ENCODE data around the gene FANK1.
"Not testable (repeated sequence)": the region's sequence is repeated elsewhere in the genome, so short reads cannot be mapped to it uniquely, and the experiment has no call there.

FANK1 gene

DNA sequence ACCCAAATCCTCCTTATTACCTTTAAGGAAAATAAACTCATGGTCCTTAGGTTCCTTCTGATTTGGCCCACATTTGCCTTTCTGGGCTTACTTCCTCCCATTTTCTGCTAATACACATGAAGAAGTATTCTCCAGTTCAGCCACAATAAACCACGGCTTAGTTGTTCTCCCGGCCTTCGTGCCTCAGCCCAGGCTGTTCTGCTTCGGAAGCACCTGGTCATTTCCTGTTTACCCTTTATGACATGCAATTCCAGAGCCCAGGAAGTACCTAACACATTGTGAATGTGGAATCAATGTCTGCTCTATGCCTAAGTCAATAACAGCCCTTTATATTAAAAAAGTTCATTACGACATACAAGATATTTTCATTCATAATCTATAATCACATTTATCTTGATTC lies 4.0 kb upstream of the FANK1 start:
- not testable (repeated sequence) for DNase-seq

- DNase-seq, result not testable (repeated sequence)
Observed at GRCh38 chr10:125894176-125894575, 2.2 kb upstream of the FANK1 start.

DNA sequence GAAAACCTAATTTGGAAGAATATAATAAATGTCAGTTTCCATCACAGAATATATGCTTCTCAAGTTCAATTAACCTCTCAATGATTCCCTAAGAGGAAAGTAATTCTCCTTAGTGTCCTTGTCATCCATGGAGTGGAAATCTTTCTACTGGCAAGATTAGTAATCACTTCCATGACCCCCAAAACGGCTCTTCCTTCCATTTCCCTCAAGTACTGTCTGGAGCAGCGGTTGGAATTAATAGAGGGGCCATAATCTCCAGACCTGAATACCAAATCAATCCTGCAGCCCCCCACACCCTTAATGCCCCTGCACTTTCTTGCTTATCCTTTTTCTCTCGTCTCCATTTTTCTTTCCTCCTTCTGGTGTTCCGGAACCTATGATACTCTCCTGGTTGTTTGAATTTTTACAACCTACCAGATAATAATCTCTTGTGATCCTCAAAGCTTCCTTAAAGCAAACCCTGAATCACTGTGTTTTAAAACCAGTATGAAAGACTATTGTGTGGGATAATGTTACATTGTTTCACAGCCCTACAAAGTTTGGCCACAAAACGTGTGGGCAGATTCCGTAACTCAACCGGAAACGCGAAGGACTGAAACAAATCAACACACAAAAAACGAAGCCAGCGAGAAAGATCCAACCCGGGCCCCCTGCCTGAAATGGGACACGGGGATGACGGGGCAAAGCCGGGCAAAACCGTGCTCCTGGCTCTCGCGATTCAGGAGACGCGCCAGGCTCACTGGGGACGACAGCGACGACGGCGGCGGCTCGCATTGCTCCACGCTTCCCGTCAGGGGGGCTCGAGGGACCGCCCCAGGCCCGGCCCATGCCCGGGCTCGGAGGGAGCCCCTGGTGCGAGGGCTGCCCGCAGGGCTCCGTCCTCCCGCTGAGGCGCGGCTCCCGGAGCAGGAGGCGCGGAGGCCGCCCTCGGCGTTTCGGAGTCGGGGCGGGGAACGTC lies 955 bp upstream of the FANK1 start:
- peak; percentile 9 to 77 (median 36) for DNase-seq

DNA sequence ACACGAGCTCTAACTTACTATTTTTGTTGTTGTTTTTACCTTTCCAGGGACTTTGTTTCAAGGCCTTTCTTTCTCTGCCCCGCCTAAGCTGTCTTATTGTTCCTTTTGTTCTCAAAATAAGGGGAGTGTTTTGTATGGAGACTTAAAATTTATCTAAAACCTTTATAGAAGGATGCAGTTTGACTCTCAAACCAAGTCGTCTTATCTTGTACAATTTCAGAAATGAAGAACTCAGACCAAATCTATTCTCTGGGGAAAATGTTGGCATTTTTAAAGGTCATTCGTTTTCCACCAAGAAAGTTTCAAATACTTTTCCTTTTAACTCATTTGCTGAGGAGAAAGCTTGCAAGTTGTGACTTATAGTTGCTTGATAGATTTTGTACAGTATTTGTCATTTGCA lies 953 bp downstream of the FANK1 start:
- DNase-seq, result not testable (repeated sequence)

- DNase-seq, result not testable (repeated sequence)
Observed at GRCh38 chr10:125900963-125901362, 4.6 kb downstream of the FANK1 start.

DNA sequence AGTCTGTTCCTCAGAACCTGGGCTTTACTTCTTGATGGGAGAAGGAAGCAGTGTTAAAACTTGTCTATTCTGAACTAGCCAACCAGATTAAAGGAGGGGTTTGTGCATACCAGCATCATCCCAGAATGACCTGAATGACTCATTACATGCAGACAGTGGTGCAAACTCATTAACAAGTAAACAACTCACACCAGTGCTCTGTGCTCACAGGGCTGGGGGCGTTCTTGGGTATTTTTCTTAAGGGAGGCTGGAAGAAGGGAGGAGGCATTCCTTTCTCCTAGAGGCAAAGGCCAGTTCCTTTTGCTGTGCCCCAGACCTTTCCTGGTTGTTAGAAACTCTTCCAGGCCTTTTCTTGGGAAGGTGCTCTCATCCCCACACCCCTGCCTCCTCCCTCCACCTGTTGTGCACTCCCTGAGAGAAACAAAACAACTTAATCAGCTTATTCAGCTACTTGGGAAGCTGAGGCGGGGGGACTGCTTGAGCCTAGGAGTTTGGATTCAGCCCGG lies 6.8 kb downstream of the FANK1 start:
- not testable (repeated sequence) for DNase-seq

DNA sequence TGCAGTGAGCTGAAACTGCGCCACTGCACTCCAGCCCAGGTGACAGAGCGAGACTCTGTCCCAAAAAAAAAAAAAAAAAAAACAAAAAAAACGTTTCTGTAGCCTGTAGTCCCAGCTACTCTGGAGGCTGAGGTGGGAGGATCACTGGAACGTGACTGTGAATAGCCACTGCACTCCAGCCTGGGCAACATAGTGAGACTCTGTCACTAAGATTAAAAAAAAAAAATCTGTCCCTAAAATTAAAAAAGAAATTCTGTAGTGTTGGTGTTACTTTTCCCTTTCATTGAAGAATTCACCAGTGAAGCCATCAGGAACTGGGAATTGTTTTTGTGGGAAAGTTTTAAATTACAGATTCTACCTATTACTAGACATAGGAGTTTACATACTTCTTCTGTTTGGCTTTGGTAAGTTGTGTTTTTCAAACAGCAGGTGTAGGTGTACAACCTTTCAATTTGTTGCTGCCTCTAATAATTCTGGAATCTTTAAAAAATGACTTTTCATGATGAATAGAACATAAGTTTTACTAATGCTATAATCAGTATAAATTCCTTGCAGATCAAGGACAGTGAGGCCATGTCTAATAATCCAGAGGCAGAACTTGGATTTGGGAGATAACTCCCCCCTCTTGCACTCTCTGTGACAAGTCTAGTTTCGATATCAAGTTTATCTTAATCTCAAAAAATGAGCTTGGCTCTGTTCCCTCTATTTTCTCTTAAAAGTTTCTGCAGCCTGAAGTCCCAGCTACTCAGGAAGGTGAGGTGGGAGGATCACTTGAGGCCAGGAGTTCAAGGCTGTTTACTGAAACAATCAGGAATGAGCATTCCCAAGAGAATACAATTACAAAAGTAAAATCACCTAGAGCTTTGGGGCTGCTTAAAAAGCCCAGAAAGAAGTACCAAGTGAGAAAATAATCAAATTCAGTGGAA lies 9.0 kb downstream of the FANK1 start:
- not testable (repeated sequence) for DNase-seq

- DNase-seq, result not testable (repeated sequence)
Observed at GRCh38 chr10:125907598-125907997, 11.2 kb downstream of the FANK1 start.

DNA sequence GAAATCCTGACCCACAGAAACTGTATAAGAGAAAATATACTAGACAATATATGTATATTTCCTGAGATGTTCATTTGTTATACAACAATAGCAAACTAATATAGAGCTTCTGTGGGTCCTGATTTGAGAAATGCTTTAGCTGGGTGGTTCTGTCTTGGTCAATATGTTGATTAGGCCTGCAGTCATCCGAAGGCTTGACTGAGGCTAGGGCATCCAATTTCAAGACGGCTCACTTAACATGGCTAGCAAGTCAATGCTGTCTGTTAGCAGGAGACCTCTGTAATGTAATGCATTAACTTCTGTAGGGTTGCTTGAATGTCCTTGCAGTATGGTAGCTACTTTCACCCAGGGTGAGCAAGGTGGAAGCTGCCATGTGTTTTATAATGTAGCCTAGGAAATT lies 12.4 kb downstream of the FANK1 start:
- DNase-seq, result not testable (repeated sequence)

GRCh38 chr10:125909491-125909890 lies 13.1 kb downstream of the FANK1 start:
- not testable (repeated sequence) for DNase-seq

DNA sequence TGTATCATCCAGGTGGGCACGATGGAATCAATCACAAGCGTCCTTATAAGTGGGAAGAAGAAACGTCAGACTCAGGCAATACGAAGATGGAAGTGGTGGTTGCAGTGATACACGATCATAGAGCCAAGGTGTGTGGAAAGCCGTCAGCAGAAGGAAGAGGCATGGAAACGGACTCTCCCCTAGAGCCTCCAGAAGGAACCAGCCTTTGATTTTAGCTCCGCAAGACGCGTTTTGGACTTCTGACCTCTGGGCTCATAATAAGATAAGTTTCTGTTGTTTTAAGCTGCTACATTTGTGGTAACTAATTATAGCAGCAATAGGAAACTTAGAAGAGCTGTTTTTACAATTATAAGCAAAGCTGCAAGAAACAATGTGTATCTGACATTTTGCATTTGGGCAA lies 14.8 kb downstream of the FANK1 start:
- DNase-seq, result no peak

- DNase-seq, result no peak
Observed at GRCh38 chr10:125911990-125912389, 15.6 kb downstream of the FANK1 start.

DNA sequence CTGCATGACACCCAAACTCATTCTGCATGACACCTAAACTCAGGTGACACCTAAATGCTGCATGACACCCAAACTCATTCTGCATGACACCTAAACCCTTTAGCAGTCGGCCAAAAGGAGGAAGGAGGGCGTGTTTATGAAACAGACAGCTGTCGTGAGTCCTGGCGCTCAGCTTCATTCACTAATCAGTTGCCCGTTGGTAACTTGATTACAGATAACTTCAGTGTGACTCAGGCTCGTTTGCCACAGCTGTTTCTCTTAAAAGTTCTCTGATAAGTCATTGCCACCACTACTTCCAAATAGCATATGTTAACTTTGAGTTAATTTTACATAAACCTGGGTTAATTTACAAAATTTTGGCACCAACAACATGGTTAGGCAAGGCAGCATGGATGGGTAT lies 16.9 kb downstream of the FANK1 start:
- not testable (repeated sequence) for DNase-seq

GRCh38 chr10:125916977-125917376 lies 20.6 kb downstream of the FANK1 start:
- DNase-seq, result no peak

DNA sequence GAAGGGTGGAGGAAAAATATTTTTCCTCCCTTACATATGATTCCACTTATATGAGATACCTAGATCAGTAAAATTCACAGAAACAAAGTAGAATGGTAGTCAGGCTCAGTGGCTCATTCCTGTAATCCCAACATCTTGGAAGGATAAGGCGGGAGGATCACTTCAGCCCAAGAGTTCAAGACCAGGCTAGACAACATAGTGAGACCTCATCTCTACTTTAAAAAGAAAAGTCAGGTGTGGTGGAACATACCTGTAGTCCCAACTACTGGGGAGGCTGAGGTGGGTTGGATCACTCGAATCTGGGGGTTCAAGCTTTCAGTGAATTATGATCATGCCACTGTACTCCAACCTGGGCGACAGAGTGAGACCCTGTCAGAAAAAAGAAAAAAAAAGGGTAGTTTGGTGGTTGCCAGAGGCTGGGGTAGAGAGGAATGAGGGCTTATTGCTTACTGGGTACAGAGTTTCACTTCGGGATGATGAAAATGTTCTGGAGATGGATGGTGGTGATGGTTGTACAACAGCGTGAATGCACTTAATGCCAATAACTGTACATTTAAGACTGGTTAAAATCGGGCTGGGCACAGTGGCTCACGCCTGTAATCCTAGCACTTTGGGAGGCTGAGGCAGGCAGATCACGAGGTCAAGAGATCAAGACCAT lies 21.5 kb downstream of the FANK1 start:
- DNase-seq, result not testable (repeated sequence)

- not testable (repeated sequence) for DNase-seq
Observed at GRCh38 chr10:125921643-125922306, 25.4 kb downstream of the FANK1 start.

DNA sequence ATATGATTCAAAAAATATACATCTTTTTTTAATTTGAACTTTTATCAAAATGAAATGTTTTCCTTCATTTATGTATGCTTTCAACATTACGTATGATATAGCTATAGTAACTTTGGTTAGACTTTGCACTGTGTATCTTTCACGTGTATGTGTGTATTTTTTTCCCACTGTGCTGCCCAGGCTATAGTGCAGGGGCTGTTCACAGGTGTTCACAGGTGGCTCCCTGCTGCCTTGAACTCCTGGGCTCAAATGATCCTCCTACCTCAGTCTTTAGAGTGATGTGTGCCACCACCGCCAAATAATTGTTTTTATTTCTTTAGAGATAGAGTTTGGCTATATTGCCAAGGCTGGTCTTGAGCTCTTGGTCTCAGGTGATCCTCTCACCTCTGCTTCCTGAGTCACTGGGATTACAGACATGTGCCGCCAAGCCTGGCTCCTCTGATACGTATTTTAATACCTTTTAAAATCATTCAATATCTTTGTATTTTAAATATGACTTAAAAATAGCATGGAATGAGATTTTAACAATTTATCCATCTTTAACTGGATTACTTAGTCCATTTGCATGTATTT lies 29.0 kb downstream of the FANK1 start:
- DNase-seq, result no peak

- DNase-seq, result no peak
Observed at GRCh38 chr10:125926247-125926646, 29.9 kb downstream of the FANK1 start.

DNA sequence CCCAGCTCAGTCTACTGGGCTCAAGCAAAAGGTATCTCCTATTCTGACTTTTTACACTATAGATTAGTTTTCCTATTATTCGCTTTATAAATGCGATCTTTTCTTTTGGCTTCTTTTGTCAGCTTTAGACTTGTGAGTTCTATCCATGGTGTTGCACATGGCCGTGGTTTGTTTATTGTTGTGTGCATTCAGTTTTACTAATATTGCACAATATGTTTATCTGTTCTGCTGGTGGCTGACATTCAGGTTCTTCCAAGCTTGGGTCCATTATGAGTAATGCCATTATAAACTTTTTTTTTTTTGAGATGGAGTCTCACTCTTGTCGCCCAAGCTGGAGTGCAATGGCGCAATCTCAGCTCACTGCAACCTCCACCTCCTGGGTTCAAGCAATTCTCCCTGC lies 30.9 kb downstream of the FANK1 start:
- DNase-seq, result not testable (repeated sequence)

DNA sequence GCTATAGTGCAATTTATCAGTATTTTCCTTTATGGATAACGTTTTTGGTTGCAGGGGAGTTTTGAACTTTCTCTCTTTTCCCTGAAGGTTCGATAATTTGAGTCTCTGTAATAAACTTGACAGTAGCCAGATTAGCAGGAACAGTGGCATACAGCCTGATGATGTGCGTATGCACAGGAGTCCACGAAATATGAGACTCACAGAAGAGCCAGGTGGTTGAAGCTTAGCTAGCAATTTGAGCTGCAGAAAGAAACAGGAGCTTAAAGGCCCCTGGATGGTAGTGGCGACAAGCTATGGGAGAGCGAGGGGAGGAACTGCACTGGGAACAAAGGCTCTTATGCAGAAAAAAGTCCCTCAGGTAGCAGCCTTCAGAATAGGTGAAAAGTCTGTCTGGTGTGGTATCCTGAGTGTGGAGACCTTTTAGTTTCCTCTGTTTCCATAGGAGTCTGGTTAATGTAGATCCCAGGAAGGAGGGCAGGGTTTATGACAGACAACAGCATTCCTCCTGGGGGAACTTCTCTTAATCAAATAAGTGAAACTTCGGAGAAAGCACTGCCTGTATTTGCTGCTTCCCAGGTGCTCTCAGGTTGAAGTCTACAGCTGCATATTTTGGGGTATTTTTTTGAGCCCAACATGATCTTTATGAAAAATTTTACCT lies 32.7 kb downstream of the FANK1 start:
- DNase-seq, result no peak

DNA sequence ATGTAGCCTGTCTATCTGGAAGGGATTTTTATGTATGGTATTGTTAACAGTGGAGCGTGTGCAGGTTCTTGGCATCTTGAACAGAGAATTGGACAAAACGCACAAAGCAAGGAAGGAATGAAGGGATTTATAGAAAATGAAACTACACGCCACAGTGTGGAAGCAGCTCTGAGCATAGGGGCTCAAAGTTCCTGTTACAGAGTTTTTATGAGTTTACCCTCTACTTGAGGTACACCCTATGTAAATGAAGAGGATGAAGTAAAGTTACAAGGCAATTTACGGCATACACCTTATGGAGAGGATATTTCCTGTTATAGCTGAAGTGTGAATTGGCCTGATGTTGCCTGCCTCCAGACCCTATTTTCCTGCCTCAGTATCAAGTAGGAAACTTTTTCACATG lies 33.3 kb downstream of the FANK1 start:
- no peak for DNase-seq

Measured in C1 segment of cervical spinal cord (tissue), 14 donors.